Renal cortical epithelial cell (primary cell): Measurements from ENCODE around the gene KRT9. TPM values are rescaled to one million over a fixed set of nuclear protein-coding genes. Genes with fewer than 3 reads are reported as not detected.
A peak's percentile ranks its signal among the peaks of the same experiment; 100 is the strongest.
"Not testable (repeated sequence)": the region's sequence is repeated elsewhere in the genome, so short reads cannot be mapped to it uniquely, and the experiment has no call there.

Experiments
- DNase-seq: peaks from one replicate; pipeline ENCODE4 v3.0.0-alpha.2; 2011; ENCODE audit warnings: low read depth
- total RNA-seq: library from RNA; depleted of rRNA; stranded (reverse); fragments of >200 nt; gene quantifications from 2 replicates; pipeline ENCODE4 v1.2.3, GENCODE V29; 2014

Gene KRT9, protein sequence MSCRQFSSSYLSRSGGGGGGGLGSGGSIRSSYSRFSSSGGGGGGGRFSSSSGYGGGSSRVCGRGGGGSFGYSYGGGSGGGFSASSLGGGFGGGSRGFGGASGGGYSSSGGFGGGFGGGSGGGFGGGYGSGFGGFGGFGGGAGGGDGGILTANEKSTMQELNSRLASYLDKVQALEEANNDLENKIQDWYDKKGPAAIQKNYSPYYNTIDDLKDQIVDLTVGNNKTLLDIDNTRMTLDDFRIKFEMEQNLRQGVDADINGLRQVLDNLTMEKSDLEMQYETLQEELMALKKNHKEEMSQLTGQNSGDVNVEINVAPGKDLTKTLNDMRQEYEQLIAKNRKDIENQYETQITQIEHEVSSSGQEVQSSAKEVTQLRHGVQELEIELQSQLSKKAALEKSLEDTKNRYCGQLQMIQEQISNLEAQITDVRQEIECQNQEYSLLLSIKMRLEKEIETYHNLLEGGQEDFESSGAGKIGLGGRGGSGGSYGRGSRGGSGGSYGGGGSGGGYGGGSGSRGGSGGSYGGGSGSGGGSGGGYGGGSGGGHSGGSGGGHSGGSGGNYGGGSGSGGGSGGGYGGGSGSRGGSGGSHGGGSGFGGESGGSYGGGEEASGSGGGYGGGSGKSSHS
- total RNA-seq = not detected in 2 replicates

DNA sequence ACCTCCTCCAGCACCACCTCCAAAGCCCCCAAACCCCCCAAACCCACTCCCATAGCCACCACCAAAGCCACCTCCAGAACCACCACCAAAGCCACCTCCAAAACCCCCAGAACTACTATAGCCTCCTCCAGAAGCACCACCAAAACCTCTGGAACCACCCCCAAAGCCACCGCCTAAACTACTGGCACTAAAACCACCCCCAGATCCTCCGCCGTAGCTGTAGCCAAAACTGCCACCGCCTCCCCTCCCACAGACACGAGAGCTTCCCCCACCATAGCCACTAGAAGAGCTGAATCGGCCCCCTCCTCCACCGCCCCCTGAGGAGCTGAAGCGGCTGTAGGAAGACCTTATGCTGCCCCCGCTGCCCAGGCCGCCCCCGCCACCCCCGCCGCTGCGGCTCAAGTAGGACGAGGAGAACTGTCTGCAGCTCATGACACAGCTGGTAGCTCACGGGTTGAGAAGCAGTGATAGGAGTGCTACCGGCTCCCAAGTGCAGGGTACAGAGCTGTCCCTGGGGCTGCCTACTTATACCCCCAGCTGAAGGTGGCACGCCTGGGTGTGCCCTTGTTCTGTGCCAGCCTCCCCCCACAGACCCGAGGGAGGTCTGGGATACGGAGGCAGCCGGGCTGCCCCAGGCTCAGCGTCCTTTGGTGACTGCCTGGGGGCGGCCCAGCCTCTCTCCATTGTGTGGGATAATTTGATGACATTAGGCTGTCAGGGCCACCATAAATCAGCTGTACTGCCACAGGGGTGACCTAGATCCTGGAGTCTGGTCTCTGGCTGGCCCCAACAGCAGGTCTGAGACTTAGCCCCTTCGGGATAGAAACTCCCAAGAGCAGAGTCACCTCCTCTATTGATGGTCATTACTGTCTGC lies at the start of gene KRT9:
Gene KRT9 (minus strand): TSS at position 499 of the 874 bp plus-strand sequence. CDS start 67 bp downstream, at position 432.
- DNase-seq = no peak

DNA sequence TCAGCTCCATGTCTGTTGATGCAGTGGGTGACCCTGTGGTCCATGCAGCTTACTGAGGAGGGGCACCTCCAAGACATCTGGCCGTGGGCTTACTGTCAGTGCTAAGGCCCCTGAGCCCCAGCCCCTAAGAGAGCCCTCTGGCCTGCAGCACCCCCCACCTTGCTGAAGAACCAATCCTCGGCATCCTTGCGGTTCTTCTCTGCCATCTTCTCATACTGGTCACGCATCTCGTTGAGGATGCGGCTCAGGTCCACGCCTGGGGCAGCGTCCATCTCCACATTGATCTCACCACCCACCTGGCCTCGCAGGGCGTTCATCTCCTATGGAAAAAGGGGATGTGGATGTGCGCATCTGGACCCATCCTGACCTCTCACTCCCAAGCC lies 49.6 kb upstream of the KRT9 start:
- DNase-seq = not testable (repeated sequence)

DNA sequence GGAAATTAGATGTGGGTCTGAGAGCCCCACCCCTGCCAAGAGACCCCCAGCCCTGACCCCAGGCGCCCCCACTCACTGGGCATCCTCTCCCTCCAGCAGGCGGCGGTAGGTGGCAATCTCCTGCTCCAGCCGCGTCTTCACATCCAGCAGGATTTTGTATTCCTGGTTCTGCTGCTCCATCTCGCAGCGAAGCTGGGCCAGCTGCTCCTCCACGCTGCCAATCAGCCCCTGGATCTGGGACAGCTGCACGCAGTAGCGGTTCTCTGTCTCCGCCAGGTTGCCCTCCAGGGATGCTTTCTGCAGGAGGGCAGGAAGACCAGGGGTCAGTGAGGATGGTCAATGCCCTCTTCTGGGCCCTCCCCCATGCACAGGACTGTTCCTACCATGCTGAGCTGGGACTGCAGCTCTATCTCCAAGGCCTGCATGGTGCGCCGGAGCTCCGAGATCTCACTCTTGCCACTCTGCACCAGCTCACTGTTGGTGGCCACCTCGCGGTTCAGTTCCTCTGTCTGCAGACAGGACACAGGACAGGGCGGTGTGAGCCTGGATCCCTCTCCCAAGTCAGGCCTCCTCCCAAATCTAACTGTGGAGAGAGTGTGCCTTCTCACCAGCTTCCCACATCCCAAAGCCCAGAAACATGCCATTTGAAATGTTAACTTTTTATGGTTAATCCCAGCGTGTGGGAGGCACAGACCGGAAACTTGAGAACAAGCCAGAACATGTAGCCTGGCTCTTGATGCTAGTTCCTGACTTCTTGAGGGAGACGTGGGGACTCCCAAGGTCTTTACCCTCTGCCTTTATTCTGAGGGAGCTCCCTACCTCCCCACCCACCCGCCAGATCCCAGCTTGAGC lies 49.0 kb upstream of the KRT9 start:
- DNase-seq = peak; percentile 6

DNA sequence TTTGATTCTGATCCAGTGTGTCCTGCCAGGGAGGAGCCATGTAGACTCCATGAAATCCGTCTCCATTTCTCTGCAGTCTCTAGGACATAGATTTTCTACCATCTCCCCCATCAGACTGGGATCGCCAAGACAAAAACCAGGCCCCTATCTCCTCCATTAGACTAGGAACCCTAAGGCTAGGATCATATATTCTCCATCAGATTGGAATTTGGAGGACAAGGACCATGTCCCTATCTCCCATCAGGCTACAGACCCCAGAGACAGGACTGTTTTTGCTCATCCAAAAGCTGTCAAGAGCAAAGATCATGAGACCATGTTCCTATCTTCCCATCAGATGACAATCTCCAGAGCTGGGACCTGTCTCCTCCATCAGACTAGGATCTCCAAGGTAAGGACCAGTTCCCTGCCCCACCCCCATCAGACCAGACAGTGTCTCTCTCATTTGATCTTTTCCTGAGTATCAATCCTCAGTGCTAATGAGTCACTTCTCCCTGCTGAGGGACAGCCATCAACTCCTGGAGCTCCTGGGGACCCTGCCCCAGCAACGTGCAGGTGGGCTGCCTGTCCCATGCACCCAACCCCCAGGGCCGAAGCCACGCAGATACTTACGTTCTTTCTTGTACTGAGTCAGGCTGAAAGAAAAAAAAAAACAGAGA lies 48.2 kb upstream of the KRT9 start:
- DNase-seq = not testable (repeated sequence)

DNA sequence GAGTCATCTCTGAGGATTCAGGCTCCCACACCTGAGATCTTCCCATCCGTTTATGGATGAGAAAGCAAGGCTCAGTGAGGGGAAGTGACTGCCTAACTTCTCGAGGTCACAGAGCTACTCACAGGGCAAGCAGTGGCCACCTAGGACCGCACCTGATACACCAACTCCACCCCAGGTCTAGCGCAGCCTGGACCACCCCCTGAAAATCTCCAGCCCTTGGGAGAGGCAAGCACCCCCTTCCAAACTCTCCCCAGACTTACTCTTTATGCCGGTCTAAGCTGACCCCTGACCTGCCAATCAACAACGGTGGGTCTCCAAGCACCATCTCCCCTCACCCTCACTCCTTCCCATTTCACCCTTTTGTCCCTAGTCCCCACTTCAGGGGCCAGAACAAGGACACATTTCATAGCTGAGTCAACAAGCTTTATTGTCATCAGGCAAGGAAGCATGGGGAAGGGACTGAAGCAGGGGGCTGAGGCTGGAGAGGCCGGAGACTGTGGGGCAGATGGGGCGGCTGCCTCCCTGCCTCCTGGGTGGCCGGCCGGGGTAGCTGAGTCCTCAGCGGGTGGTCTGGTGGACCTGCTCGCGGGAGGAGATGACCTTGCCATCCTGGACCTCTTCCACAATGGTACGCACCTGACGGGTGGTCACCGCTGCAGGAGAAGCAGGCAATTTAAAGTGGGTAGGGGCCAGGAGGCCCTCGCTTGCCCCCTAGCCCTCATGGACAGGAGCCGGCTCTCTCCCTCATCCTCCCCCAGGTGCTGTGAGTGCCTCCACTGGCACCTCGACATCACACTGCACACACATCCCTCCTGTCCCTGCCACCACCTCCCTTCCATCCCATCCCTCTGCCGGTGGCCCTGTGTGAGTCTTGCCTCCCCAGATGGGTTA lies 47.4 kb upstream of the KRT9 start:
- peak; percentile 11 for DNase-seq

DNA sequence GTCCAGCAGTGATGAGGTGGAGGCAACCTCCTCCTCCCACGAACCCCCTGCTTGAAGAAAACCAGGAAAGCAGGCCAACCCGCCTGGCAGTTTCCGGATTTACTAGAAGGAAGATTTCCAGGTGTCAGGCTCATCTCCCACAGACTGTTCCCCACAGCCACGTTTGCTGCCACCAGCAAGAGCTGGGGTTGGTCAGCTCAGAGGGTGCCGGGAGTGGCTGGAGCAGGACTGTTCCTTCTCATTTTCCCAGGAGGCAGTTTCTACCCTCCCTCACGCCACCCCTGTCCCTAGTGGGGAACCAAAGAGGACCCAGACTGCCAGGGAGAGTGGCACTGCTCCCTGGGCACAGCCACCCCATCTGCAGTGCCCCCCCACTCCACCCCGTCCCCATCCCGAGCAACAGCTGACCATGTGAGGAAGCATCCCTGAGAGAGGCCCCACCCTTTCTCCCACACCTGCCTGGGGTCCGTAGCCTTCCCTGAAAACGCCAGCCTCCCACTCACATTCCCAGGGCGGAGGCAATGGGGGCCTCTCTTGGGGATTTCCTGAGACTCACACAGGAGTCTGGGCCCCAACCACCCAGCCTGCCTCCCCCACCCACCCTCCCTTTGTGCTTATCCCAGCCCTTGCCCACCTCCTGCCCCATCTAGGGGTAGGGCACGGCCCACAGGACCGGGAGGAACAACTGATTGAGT lies 46.6 kb upstream of the KRT9 start:
- DNase-seq = no peak

DNA sequence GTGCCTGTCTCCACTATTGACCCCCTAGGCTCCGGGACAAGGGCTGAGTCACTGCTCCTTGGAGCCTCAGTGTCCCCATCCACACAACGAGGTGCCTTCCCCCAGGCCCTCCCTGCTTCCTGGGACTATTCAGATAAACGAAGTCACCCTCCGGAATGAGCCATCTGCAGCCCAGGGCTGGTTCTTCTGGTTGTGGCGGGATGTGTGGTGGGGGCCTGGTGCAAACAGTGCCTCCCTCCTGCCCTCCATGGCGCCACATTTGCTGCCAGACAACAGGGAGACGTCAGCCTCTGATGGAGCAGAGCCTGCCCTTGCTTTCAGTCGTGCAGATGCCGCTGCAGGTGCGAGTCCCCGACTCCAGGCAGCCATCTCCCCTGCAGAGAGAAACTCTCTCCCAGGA lies 45.8 kb upstream of the KRT9 start:
- no peak for DNase-seq

DNA sequence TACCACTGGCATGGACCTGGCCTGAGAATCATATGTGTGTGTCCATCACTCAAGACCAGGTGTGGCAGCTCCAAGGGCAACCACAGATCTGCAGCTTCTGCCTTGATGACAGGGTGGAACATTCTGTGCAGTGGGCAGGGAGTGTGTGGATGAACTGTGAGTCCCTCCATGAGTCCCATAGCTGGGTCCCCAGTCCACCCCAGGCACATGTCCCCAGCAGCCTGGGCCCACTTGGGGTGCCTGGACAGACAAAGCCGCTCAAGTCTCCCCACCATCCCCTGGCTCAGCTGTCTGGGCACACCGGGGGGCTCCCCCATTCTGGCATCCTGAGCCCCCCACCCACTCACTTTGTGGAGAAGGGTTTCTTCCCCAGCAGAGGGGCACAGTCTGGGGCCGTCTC lies 45.3 kb upstream of the KRT9 start:
- DNase-seq = no peak

DNA sequence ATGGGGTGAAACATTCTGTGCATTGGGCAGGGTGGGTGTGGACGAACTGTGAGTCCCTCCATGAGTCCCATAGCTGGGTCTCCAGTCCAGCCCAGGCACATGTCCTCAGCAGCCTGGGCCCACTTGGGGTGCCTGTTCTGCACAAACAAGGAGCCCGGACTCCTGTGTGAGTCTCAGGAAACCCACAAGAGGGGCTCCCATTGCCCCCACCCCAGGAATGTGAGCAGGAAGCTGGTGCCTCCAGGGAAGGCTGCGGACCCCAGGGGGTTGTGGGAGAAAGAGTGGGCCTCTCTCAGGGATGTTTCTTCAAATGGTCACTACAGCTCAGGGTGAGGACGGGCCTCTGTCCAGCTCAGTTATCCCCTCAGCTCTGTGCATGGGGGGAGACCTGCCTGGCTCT lies 44.6 kb upstream of the KRT9 start:
- not testable (repeated sequence) for DNase-seq

DNA sequence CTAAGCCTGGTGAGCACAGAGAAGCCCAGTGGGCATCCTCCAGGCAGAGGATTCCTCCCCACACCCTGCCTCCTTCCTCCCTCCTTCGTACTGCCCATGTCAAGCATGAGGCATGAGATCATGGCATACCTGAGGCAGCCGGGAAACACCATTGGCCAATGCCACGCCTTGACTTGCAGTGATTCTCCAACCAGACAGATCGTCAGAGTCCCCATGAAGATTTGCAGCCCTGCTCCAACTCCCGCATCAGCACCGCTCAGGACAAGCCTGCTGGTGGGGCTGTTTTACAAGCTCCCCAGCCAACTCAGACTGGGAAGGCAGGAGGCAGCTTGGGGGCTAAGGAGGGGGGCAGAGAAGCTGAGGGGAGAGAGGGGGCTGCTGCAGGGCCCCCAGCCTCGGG lies 43.6 kb upstream of the KRT9 start:
- DNase-seq = peak; percentile 26

DNA sequence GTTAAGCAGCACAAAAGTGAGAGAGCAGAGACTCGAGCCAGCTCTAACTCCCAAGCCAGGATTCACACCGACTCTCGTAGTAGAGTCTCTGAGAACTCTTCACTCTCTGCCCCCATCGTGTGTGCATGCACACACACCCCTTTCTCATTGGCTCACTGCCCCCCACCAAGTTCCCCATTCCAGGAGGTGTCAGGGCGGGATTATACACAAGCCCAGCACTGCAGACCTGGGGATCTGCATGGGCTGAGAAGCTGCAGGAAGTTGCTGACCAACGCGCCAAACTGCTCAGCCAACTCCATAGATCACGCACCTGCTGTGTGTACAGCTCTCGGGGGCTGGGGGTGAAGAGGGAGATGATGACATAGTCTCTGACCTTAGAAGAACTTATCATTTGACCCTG lies 42.9 kb upstream of the KRT9 start:
- DNase-seq = not testable (repeated sequence)

DNA sequence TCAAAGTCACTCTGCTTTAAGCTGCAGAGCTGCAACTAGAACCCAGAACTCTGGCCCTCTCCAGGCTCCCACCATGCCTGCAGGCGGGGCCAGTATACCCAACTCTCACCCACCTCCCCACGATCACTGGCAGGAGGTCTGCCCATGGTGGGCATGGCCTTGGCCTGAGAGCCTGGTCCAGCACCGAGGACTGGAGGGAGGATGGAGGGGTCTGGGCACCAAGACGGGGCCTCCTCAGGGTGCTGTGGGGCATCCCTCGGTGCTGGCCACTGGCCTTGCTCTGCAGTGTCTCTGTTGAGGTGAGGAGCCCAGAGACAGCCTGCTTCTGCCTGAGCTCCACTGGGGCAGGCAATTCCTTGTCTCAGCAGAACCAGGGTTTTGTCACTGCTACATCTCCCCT lies 42.2 kb upstream of the KRT9 start:
- DNase-seq = no peak

DNA sequence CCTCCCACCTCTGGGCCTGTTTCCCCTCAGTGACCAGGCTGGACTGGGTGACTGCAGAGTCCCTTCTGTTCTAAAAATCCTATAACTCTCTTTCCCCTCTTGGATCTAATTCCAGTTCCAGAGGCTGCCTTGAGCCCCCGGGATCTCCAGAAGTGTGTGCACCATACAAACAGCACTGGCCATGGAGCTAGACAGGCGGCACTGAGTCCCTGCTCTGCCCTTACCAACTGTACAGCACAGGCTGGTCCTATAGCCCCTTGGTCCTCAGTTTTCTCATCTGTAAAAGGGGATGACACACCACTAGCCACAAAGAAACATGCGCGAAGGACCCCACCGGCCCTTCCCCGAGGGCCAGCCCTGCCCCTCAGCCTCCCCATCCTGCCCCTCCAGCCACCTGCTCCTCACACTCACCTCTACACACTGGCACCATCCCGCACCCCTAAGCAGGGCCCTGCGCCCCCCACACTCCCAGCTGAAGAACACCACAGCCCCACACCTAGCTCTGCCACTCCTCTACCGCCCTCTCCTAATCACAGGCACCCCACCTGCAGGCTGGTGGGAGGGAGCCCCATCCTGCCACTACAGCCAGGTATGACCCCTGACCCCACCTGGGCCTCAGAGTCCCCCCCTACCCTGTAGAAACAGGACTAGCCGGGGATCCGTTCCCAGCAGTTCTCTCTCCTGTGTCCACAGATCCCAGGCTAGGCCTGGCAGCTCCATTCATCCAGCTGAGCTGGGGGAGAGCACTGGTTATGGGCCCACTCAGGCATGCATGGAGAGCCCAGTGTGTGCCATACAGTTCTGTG lies 41.6 kb upstream of the KRT9 start:
- DNase-seq = no peak

DNA sequence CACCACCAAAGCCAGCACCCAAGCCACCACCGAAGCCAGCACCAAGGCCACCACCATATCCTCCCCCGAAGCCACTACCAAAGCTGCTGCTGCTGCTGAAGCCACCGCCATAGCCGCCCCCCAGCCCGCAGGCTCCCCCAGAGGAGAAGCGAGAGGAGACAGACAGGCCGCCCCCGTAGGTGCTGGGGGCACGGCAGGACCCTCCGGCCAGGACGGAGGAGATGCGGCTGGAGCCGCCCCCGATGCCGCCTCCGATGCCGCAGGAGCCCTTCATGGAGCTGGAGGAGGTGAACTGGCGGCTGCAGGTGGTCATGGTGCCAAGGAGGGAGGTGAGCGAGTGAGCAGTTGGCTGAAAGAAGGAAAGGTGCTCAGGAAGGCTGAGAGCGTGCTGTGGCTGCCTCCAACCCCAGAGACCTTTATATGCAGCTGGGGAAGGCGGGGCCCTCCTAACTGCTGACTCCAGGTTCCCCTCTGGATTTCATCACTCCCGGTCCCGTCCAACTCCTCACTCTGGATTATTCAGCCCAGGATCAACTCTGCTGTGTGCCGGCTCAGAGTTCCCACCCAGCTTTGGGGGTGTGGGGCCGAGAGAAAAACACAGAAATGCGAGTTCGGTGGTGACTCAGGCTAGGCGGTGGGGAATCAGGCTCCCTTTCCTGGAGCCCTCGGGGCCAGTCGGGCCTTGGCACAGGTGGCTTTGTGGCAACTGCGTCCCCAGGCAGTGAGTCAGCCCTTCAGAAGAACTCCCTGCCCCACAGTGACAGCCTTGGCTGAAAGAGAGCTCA lies 40.7 kb upstream of the KRT9 start, which contains the start of gene KRT16:
Gene KRT16 (minus strand): TSS at position 392 of the 785 bp plus-strand sequence. CDS start 79 bp downstream, at position 313.
- DNase-seq = peak; percentile 23

DNA sequence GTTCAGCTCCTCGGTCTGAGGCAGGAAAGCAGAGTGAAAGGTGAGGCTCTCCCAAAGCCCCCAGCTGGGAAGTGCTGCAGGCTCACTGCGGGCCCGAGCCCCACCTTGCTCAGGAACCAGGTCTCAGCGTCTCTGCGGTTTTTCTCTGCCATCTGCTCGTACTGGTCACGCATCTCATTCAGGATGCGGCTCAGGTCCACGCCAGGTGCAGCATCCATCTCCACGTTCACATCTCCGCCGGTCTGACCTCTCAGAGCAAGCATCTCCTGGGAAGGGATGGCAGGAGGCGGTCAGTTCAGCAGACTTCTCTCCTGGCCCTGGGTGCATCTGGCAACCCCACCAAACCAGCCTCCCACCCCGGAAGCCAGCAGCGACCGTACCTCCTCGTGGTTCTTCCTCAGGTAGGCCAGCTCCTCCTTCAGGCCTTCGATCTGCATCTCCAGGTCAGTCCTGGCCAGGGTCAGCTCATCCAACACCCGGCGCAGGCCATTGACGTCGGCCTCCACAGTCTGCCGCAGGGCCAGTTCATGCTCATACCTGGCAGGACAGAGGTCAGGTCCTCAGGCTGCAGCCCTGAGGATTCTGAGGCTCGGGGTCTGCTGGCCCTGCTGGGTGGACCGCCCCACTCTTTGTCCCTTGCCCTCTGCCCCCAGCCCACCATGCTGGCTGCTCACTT lies 39.2 kb upstream of the KRT9 start:
- DNase-seq = no peak

DNA sequence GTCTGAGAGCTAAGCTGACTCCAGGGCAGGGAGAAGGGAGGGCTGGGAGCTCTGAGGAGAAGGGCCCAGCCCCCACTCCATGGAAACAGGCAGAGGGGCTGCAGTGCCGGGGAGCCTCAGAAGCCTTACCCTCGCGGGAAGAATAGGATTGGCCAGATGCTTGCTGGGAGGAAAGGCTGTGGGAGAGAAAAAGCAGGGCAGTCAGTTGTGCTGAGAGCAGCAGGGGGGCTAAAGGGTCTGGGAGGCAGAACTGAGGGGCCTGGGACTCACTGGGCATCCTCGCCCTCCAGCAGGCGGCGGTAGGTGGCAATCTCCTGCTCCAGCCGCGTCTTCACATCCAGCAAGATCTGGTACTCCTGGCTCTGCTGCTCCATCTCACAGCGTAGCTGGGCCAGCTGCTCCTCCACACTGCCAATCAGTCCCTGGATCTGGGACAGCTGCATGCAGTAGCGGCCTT lies 38.2 kb upstream of the KRT9 start:
- DNase-seq = not testable (repeated sequence)

DNA sequence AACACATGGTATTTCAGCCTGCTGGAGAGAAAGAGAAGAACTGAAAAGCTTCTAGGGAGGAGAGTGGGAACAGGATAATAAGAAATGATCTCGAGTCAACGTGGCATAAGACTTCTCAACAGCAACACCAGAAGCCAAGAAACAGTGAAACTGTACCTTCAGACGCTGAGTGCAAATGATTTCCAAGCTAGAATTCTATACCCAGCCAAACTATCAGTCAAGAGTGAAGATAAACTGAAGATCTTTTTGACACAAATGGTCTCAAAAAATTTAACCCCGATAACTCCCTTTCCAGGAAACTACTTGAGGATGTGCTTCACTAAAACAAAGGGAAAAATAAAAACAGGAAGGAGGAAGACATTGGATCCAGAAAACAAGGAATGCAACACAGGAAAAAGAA lies 35.1 kb upstream of the KRT9 start:
- not testable (repeated sequence) for DNase-seq
